Ovary (tissue), 3 donors: ENCODE results near the gene SLC16A12.

ENCODE experiments used
- CTCF ChIP-seq, 3 donors: fragments of 450-650 bp in 2 of 3; fragments of 200-600 bp in 1 of 3; IDR thresholded peaks; one replicate each; pipeline versions ENCODE4 v1.5.1 to v1.8.0; 2016 to 2022; ENCODE audit warnings: antibody characterized with exemption in 3 of 3, mild to moderate bottlenecking in 1 of 3
- POLR2A ChIP-seq: fragments of 450-650 bp; IDR thresholded peaks from one replicate; pipeline ENCODE4 v1.6.1; 2017; ENCODE audit warnings: antibody characterized with exemption, mild to moderate bottlenecking, moderate library complexity
- donor health status: DM: no; HTN: no; CAD: no.

DNA sequence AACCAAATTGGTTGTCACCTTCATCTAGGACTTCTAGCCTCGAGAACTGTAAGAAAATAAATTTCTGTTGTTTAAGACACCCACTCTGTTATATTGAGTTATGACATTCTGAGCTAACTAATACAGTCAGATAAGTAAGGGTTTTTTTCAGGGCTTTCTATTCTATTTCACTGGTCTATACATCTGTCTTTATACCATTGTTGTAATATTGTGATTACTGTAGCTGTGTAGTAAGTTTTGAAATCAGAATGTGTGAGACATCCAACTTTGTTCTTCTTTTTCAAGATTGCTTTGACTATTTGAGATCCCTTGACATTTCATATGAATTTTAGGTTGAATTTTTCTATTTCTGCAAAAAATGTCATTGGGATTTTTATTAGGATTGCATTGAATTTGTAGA lies 135.4 kb downstream of the SLC16A12 start:
- TF ChIP-seq CTCF (IDR thresholded peaks at IDR 0.05) (no peak), POLR2A (no peak)
